Immature natural killer cell (primary cell): Measurements from ENCODE around the gene PTK6. TPM values are rescaled to one million over a fixed set of nuclear protein-coding genes. Genes with fewer than 3 reads are reported as not detected.
"Not testable (repeated sequence)": the region's sequence is repeated elsewhere in the genome, so short reads cannot be mapped to it uniquely, and the experiment has no call there.

Experiments
- DNase-seq, 3 donors: peaks; one replicate each; pipeline ENCODE4 v3.0.0; 2022; ENCODE audit warnings: mixed read lengths in 1 of 3
- H3K27ac Mint-ChIP-seq, 6 donors: one replicate each; pipeline ENCODE4 v1.8.0; 2020; ENCODE audit warnings: mixed read lengths in 6 of 6, mild to moderate bottlenecking in 5 of 6, inconsistent platforms in 4 of 6, moderate library complexity in 3 of 6
- H3K27me3 Mint-ChIP-seq, 3 donors: one replicate each; pipeline ENCODE4 v1.8.0; 2020 to 2021; ENCODE audit warnings: low read depth in 3 of 3, mild to moderate bottlenecking in 3 of 3, mixed read lengths in 3 of 3, moderate library complexity in 3 of 3, inconsistent platforms in 1 of 3
- H3K36me3 Mint-ChIP-seq, 3 donors: one replicate each; pipeline ENCODE4 v1.8.0; 2020; ENCODE audit warnings: mixed read lengths in 3 of 3, inconsistent platforms in 2 of 3, mild to moderate bottlenecking in 2 of 3
- H3K4me1 Mint-ChIP-seq, 2 donors: one replicate each; pipeline ENCODE4 v1.8.0; 2020; ENCODE audit warnings: inconsistent platforms in 2 of 2, mild to moderate bottlenecking in 2 of 2, mixed read lengths in 2 of 2, moderate library complexity in 1 of 2
- H3K4me3 Mint-ChIP-seq, 5 donors: one replicate each; pipeline ENCODE4 v1.8.0; 2020; ENCODE audit warnings: mild to moderate bottlenecking in 5 of 5, mixed read lengths in 5 of 5, inconsistent platforms in 3 of 5, moderate library complexity in 3 of 5
- H3K9me3 Mint-ChIP-seq, 6 donors: one replicate each; pipeline ENCODE4 v1.8.0; 2020; ENCODE audit warnings: mild to moderate bottlenecking in 6 of 6, mixed read lengths in 6 of 6, inconsistent platforms in 4 of 6, moderate library complexity in 3 of 6
- polyA plus RNA-seq, 3 donors: library from polyadenylated mRNA; unstranded; fragments of 300-500 nt; fragmentation: Illumina TruSeq; gene quantifications; one replicate each; pipeline ENCODE4 v1.2.3, GENCODE V29; 2021

PTK6 gene
- polyA plus RNA-seq, 3 donors from 2014 or later, result 0.37 TPM; not detected in 2

DNA sequence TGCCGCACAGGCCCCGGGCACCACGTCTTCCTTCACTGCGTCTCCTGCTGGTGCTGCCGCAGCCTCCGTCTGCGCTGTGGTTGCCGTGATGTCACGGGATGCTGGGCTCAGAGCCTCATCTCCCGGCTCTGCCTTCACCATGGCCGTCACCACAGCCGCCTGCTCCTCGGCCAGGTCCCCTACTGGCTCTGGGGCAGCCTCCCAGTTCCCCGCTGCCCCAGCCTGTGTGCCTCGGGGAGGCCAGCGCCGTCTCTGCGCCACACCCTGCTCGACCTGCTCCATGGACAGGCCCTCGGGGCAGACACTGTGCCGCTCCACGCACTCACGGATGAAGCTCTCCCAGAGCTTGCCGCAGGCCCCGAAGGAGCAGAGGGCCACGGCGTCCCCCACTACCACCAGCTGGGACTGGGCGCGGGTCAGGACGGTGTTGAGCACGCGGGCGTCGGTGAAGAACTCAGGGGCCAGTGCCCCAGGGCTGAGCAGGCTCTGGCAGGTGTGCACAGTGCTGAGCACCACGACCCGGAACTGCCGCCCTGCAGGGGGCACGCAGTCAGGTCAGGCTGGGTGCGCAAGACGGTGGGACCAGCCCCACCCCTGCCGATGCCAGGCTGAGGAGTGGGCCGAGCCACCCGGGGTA is 28.6 kb upstream of the PTK6 start:
- no peaks in the 10 kb centered on the region for H3K9me3 Mint-ChIP-seq
- no peak overlapping the region for H3K27ac Mint-ChIP-seq
- no peak overlapping the region for H3K4me3 Mint-ChIP-seq
- no peak for DNase-seq
- H3K27me3 Mint-ChIP-seq, result peaks cover 15 to 21% (median 18%) of the 10 kb centered on the region in 3 donors
- H3K4me1 Mint-ChIP-seq, result peaks cover 22 to 26% of the 10 kb centered on the region in 2 donors
- peaks cover 0 to 10% (median 0%) of the 10 kb centered on the region in 3 donors for H3K36me3 Mint-ChIP-seq

- Mint-ChIP-seq H3K27me3 (peaks cover 17 to 21% (median 18%) of the 10 kb centered on the region in 3 donors), H3K4me1 (peaks cover 22 to 28% of the 10 kb centered on the region in 2 donors), H3K9me3 (no peaks in the 10 kb centered on the region), H3K27ac (no peak overlapping the region), H3K36me3 (peaks cover 0 to 10% (median 3%) of the 10 kb centered on the region in 3 donors), H3K4me3 (no peak overlapping the region)
- no peak for DNase-seq
Measured at GRCh38 chr20:63565021-63565698, 28.0 kb upstream of the PTK6 start.

GRCh38 chr20:63564036-63564810 is 27.0 kb upstream of the PTK6 start:
- Mint-ChIP-seq H3K27me3 (peaks cover 17 to 20% (median 18%) of the 10 kb centered on the region in 3 donors), H3K27ac (no peak overlapping the region), H3K4me1 (peaks cover 20 to 26% of the 10 kb centered on the region in 2 donors), H3K4me3 (no peak overlapping the region), H3K36me3 (peaks cover 0 to 10% (median 3%) of the 10 kb centered on the region in 3 donors), H3K9me3 (no peaks in the 10 kb centered on the region)
- DNase-seq, result no peak

DNA sequence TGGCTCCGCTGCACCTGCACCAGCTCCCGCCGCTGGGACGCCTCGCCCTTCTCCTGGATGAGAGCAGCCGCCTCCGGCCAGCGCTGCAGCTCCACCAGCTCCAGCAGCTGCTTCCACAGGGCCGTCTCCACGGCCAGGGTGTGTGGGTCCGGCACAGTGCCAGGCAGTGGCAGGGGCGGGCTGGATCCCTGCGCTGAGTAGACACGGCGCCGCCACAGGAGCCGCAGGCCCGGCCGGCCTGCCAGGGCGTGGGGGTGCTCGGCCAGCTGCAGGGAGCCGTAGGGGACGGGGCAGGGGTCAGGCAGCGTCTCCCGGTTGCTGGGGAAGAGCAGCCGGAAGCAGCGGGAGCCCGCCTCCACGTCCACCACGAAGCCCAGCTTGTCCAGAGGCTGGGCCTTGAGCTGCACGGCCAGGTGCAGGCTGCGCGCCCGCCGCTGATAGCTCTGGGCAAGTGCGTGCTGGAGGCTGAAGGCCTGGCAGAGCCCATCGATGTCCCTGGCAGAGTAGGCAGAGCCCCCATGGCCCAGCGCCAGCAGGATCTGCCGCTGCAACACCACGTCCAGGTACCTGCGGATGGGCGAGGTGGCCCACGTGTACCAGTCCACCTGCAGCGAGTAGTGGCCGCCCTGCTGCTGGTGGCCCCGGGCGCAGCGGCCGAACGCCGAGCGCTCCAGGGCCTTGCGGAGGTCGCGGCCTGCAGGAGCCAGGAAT is 26.2 kb upstream of the PTK6 start:
- Mint-ChIP-seq H3K4me1 (peaks cover 16 to 19% of the 10 kb centered on the region in 2 donors), H3K36me3 (peaks cover 0 to 10% (median 3%) of the 10 kb centered on the region in 3 donors), H3K27me3 (peaks cover 16 to 18% (median 17%) of the 10 kb centered on the region in 3 donors), H3K27ac (no peak overlapping the region), H3K9me3 (no peaks in the 10 kb centered on the region), H3K4me3 (no peak overlapping the region)
- no peak for DNase-seq

DNA sequence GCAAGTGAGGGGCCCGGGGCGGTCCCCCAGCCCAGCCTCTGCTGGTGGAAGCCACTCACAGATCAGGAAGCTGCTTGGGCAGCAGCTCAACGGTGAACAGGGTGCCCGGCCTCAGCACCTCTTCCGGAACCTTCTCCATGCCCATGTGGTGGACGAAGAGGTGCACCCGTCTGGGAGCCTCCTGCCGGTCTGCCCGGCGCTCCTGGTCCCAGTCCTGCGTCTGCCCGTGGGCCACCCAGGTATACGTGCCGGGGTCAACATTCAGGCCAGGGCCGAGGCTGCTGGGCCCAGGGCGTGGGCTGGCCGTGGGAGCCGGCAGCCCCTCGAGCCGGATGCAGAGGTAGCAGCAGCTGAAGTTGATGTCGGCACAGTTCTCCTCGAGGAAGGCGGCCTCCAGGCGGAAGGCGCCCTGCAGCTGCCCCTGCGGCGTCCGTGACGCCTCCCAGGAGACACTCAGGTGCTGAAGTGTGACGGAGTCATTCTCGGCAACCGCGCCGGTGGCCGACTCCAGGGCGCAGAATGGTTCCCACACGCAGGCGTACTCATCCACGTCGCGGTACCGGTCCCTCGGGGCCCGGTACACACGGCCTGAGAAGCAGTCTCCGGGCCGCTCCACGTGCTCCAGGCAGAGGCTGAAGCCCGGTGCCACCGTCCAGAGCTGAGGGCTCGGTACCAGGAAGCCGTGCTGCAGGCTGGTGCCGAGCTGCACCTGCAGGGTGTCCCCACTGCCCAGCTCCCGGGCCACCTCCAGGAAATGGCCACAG is 25.5 kb upstream of the PTK6 start:
- peaks cover 11 to 12% (median 11%) of the 10 kb centered on the region in 3 donors for H3K27me3 Mint-ChIP-seq
- H3K4me1 Mint-ChIP-seq, result peaks cover 9 to 11% of the 10 kb centered on the region in 2 donors
- H3K9me3 Mint-ChIP-seq, result no peaks in the 10 kb centered on the region
- no peak for DNase-seq
- H3K36me3 Mint-ChIP-seq, result peaks cover 0 to 10% (median 3%) of the 10 kb centered on the region in 3 donors
- no peak overlapping the region for H3K27ac Mint-ChIP-seq
- no peak overlapping the region for H3K4me3 Mint-ChIP-seq

DNA sequence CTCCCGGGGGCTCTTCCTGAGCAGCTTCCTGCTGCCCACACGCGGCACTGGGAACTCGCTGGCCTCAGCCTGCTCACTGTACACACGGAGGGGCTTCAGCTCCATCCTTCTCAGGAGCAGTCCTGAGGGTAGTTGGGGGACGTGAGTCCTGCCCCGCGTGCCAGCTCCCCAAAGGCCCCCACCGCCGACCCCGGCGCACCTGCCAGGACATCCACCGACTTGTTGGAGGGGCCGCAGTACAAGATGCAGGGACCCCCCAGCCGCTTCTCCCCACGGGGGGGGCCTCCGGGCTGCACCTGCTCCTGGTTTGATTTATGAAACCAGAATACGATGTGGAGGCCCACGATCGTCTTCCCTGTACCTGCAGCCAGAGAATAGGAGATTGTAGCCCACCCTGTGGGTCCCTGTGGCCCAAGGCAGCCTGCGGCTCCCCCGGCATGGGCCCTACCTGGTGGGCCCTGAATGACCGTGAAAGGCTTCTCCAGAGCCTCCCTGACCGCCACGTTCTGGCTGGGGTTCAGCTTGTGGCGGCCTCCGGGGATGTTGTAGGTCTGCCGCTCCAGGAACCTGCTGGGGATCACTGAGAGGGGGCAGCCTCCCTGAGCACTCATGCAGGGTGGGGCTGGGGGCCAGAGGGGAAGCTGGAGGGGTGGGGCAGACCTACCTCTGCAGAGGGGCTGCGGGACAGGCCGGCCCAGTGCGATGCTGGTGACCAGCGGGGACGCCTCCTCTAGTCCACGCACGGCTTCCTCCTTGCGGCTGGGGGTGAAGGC is 24.6 kb upstream of the PTK6 start:
- DNase-seq, result no peak
- Mint-ChIP-seq H3K27ac (no peak overlapping the region), H3K4me1 (peaks cover under 1 to 3% of the 10 kb centered on the region in 2 donors), H3K9me3 (no peaks in the 10 kb centered on the region), H3K4me3 (no peak overlapping the region), H3K36me3 (peaks cover 0 to 4% (median 3%) of the 10 kb centered on the region in 3 donors), H3K27me3 (peaks cover 3 to 6% (median 6%) of the 10 kb centered on the region in 3 donors)

- no peak overlapping the region for H3K27ac Mint-ChIP-seq
- peaks cover 0 to 2% of the 10 kb centered on the region in 2 donors for H3K4me1 Mint-ChIP-seq
- H3K9me3 Mint-ChIP-seq, result no peaks in the 10 kb centered on the region
- peaks cover 2 to 6% (median 6%) of the 10 kb centered on the region in 3 donors for H3K27me3 Mint-ChIP-seq
- H3K36me3 Mint-ChIP-seq, result peaks cover 0 to 4% (median 3%) of the 10 kb centered on the region in 3 donors
- DNase-seq, result no peak
- no peak overlapping the region for H3K4me3 Mint-ChIP-seq
Measured at GRCh38 chr20:63560856-63561609, 23.9 kb upstream of the PTK6 start.

GRCh38 chr20:63560333-63560805 is 23.2 kb upstream of the PTK6 start:
- Mint-ChIP-seq H3K4me3 (no peak overlapping the region), H3K4me1 (peaks cover 0 to 2% of the 10 kb centered on the region in 2 donors), H3K27ac (peak overlapping the region in 1 of 6 donors; percentile 55), H3K9me3 (no peaks in the 10 kb centered on the region), H3K36me3 (peaks cover 0 to 3% (median under 1%) of the 10 kb centered on the region in 3 donors), H3K27me3 (peaks cover 2 to 6% (median 3%) of the 10 kb centered on the region in 3 donors)
- no peak for DNase-seq

- H3K27ac Mint-ChIP-seq, H3K4me1 Mint-ChIP-seq, H3K4me3 Mint-ChIP-seq, H3K36me3 Mint-ChIP-seq, H3K9me3 Mint-ChIP-seq, H3K27me3 Mint-ChIP-seq: not testable (repeated sequence)
- DNase-seq, result peak in 1 of 3 donors; percentile 40
Measured at GRCh38 chr20:63559485-63560332, 22.5 kb upstream of the PTK6 start.

GRCh38 chr20:63558804-63559484 is 21.8 kb upstream of the PTK6 start:
- no peak overlapping the region for H3K4me3 Mint-ChIP-seq
- peaks cover 0 to 3% (median 0%) of the 10 kb centered on the region in 3 donors for H3K36me3 Mint-ChIP-seq
- no peak overlapping the region for H3K27ac Mint-ChIP-seq
- no peaks in the 10 kb centered on the region for H3K9me3 Mint-ChIP-seq
- H3K27me3 Mint-ChIP-seq, result peaks cover 2 to 5% (median 3%) of the 10 kb centered on the region in 3 donors
- peaks cover 0 to 5% of the 10 kb centered on the region in 2 donors for H3K4me1 Mint-ChIP-seq
- DNase-seq, result no peak
